GM15510 (cell line): ENCODE measurements around the gene TMEM132A.

Source experiments
- POLR2A ChIP-seq: IDR thresholded peaks from 3 replicates; pipeline ENCODE4 v1.6.1; 2011; ENCODE audit warnings: borderline replicate concordance; ENCODE audit not compliant: insufficient read length; ENCODE audit errors: extremely low read depth

The TMEM132A gene

GRCh38 chr11:60950933-60951605 lies 26.8 kb downstream of the TMEM132A start:
- peak; percentile 53 for TF ChIP-seq POLR2A

GRCh38 chr11:60951606-60951903 lies 27.3 kb downstream of the TMEM132A start:
- no peak for TF ChIP-seq POLR2A

GRCh38 chr11:60951904-60952741 lies 27.9 kb downstream of the TMEM132A start, which contains the start of gene SLC15A3:
Gene SLC15A3, minus strand, starts transcription at chr11:60952176. Its CDS starts 625 bp downstream, at chr11:60951551.
- TF ChIP-seq POLR2A: peak; percentile 48

GRCh38 chr11:60952742-60953170 lies 28.5 kb downstream of the TMEM132A start:
- peak; percentile 16 for TF ChIP-seq POLR2A

GRCh38 chr11:60953781-60954180 lies 29.5 kb downstream of the TMEM132A start:
- TF ChIP-seq POLR2A: no peak

GRCh38 chr11:60954421-60954820 lies 30.2 kb downstream of the TMEM132A start:
- no peak for TF ChIP-seq POLR2A

- no peak for TF ChIP-seq POLR2A
Observed at GRCh38 chr11:60955571-60955970, 31.3 kb downstream of the TMEM132A start.

GRCh38 chr11:60957188-60957587 lies 32.9 kb downstream of the TMEM132A start:
- no peak for TF ChIP-seq POLR2A

GRCh38 chr11:60959431-60959830 lies 35.2 kb downstream of the TMEM132A start:
- no peak for TF ChIP-seq POLR2A

GRCh38 chr11:60960405-60960804 lies 36.1 kb downstream of the TMEM132A start:
- no peak for TF ChIP-seq POLR2A

GRCh38 chr11:60964801-60965200 lies 40.5 kb downstream of the TMEM132A start:
- TF ChIP-seq POLR2A: no peak

- TF ChIP-seq POLR2A: no peak
Observed at GRCh38 chr11:60966890-60967289, 42.6 kb downstream of the TMEM132A start.

GRCh38 chr11:60968223-60968622 lies 44.0 kb downstream of the TMEM132A start:
- no peak for TF ChIP-seq POLR2A

- TF ChIP-seq POLR2A: no peak
Observed at GRCh38 chr11:60970369-60970774, 46.1 kb downstream of the TMEM132A start.

- no peak for TF ChIP-seq POLR2A
Observed at GRCh38 chr11:60970890-60971289, 46.6 kb downstream of the TMEM132A start.

GRCh38 chr11:60971520-60971919 lies 47.3 kb downstream of the TMEM132A start, which contains the start of gene CD6:
Gene CD6, plus strand, starts transcription at chr11:60971680. Its CDS starts 186 bp downstream, at chr11:60971866.
- TF ChIP-seq POLR2A: no peak

- no peak for TF ChIP-seq POLR2A
Observed at GRCh38 chr11:60972182-60973030, 48.1 kb downstream of the TMEM132A start.
